Skin of body (tissue), 2 donors: ENCODE data around the gene NCOA4. TPM values are rescaled to one million over a fixed set of nuclear protein-coding genes. Genes with fewer than 3 reads are reported as not detected.
"Not testable (repeated sequence)": the region's sequence is repeated elsewhere in the genome, so short reads cannot be mapped to it uniquely, and the experiment has no call there.

ENCODE experiments used
- DNase-seq: peaks from one replicate; lab custom pipeline; 2025; lab: John Stamatoyannopoulos, UW
- total RNA-seq: library from RNA; depleted of rRNA; stranded (reverse); fragments of >200 nt; gene quantifications from one replicate; pipeline ENCODE4 v1.2.3, GENCODE V29; 2014

The NCOA4 gene
- total RNA-seq, 1 donor from 2014 or later, result 291 TPM

GRCh38 chr10:46052791-46053375 lies 22.5 kb upstream of the NCOA4 start:
- DNase-seq, result no peak

- no peak for DNase-seq
Observed at GRCh38 chr10:46052057-46052790, 21.8 kb upstream of the NCOA4 start.

GRCh38 chr10:46050941-46051623 lies 20.7 kb upstream of the NCOA4 start:
- DNase-seq, result no peak

GRCh38 chr10:46049497-46049831 lies 19.0 kb upstream of the NCOA4 start:
- not testable (repeated sequence) for DNase-seq

GRCh38 chr10:46048152-46048551 lies 17.7 kb upstream of the NCOA4 start:
- no peak for DNase-seq

- DNase-seq, result no peak
Observed at GRCh38 chr10:46046261-46046660, 15.8 kb upstream of the NCOA4 start, which contains the start of gene MSMB. MSMB (minus strand) TSS chr10:46046269; CDS start chr10:46046237, 32 bp downstream.

- no peak for DNase-seq
Observed at GRCh38 chr10:46042527-46042926, 12.1 kb upstream of the NCOA4 start.

GRCh38 chr10:46040004-46040403 lies 9.6 kb upstream of the NCOA4 start:
- DNase-seq, result no peak

GRCh38 chr10:46037107-46037825 lies 6.8 kb upstream of the NCOA4 start:
- DNase-seq, result no peak

- DNase-seq, result no peak
Observed at GRCh38 chr10:46035923-46036849, 5.8 kb upstream of the NCOA4 start.

DNA sequence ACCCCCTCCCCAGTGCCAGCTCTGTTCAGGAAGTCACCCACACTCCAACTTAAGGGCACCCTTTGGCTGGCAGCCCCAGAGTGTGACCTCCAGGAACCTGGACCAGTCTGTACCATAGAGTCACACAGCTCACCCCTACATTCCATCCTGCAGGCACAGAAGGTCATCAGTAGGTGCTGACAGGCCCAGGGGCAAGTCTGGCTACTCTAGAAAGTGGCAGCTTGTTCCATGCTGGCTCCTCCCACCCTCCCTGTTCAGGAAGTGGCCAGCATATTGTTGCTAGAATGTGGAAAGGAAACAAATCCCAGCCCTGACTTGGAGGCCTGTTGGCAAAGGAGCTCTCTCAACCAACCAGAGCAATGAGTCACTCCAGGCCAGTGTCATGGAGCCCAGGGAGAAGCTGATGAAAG lies 3.2 kb upstream of the NCOA4 start:
- no peak for DNase-seq

GRCh38 chr10:46031648-46032532 lies 1.5 kb upstream of the NCOA4 start:
- DNase-seq, result no peak

- no peak for DNase-seq
Observed at GRCh38 chr10:46029461-46030030, 877 bp downstream of the NCOA4 start.

DNA sequence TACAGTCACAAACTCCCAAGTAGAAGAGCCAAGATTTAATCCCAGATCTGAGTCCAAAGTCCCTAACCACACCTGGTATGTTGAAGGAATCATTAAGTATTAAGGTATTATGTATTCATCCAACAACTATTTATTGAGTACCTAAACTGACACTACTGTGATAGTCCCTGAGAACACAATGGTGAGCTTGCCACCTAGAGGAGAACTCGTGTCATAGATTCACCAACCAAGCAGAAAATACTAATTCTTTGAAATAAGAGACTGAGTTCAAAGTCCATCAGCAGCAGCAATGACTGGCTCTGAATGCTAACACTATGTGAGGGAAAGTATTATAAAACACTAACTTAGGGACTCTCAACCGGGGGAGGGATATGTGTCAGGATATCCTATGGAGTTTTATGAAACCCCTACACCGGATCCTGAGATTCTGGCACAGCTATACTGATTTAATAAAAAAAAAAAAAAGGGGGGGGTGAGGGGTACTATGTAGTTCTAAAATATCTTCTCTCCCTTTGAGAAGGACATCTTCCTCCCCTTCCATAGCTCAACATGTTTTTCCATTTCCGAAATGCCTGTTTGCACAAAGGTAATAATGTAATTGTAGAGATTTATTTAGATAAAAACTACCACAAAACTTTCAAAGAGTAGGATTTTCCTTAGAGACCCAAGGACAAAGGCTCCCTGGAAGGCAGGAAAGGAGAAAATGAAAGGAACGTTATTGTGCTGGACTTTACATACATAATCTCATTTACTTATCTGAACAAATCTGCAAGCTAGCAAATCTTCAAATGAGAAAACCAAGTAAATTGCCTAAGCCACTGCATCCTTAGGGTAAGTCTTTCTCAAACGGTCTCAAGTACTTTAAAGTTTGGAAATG lies 1.6 kb downstream of the NCOA4 start:
- no peak for DNase-seq

DNA sequence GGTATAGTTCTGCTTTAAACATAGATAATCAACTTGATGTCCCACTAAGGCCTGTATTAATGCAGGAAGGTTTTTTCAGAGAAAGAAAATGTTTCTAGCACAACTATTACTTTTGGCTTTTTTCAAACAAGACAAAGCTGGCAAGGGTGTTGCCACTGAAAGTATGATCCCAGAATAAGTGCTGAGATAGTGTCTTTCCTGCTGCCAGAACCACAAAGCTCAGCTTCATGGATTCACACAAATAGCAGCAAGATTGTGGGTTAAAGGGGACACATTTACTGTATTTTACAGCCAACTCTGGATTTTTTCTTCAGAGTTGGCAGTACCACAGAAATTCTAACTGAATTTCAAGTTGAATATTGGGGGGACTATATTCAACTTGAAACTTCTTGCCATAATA lies 4.3 kb downstream of the NCOA4 start:
- DNase-seq, result no peak

DNA sequence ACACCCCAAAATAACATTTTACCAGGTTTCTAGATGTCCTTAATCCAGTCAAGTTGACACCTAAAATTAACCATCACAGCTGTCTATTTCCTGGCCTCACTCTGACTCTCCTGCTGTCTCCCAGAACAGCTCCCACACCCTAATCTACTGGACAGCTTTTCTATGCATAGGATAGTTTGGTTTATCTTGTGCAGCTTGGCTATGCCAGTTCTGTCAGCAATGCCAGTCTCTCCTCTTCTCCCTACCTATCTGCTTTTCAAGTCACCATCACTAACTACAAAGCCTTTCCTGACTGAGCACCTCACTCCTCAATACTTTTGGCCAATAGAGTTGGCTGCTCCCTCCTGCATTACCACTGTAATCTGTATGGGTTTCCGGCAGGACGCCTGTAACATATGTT lies 5.0 kb downstream of the NCOA4 start:
- no peak for DNase-seq

DNA sequence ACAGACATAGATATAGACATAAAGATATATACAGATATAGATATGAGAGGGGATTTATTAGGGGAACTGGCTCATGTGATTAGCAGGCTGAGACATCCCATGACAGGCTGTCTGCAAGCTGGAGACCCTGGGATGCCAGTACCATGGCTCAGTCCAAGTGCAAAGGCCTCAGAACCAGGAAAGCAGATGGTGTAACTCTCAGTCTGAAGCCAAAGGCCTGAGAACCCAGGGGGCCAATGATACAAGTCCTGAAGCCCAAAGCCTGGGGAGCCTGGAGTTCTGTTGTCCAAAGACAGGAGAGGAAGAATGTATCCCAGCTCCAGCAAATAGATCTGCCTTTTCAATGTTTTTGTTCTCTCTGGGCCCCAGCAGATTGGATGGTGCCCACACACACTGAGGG lies 5.5 kb downstream of the NCOA4 start:
- no peak for DNase-seq

DNA sequence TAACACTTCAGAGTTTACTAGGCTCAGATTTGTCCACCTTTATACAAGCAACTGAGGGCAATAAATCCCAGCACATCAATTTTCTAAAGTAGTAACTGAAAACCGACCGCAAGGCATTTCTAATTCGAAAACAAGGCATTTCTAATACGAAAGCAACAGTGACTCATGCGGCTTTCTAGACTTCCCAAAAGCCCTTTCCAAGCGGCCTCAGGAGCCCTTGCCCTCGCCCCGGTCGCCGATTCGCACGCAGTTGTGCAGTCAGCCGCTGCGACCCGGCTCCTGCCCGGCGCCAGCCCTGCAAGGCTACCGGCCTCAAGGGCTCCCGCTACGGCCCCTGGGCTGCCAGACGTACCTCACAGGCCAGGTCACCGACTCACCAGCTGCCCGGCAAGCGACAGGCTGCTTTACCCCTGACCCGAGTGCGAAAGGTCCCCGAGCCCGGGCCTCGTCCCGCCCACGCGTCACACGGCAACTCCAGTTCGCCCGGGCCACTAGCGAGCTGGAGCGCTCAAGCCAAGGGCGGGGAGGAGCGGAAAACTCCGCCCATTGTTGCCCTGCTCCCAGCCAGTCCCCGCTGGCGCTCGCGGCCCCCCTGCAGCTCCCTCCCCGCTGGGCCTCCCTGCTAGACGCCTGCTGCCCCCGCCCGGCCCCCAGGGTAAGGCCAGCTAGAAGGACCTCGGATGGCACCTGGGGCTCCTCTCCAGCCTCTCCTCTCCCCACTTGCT lies 7.3 kb downstream of the NCOA4 start:
- DNase-seq, result peak; percentile 67
